ENCODE data around the gene KRT78.

The KRT78 gene

DNA sequence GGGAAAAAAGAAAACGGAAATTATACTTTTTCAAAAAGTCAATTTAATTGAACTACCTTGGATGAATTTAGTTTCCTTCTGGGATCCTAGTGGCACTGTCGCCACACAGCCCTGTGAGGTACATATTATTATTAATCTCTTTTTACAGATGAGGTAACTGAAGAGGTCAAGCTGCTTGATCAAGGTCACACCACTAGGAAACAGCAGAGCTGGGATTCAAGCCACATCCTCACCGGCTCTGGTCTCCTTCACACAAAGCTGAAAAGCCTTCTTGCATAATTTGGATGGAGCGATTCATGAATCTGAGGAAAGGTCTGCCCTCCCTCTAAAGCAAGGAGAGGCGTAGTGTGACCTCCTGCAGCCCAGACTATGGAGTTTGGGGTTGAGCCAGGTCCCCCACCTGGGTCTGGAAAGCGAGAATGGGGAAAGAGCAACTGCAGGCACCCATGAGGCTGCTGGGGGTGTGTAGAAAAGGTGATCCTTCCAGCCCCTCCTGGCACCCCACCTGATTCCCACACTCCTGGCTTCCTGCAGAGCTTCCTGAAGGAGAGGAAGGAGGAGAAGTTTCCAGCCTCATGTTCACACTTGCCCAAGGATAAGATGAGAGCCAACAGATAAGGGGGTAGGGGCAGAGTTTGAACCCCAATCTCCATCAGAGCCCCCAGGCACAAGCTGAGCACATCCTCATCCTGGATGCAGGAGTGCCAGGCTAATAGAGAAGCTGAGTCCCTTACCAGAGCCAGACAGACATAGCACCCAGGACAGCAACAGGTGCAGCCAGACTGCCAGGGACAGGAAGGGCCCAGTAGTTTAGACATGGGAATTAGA is 10.8 kb downstream of the KRT78 start:
- no peak for DNase-seq

DNA sequence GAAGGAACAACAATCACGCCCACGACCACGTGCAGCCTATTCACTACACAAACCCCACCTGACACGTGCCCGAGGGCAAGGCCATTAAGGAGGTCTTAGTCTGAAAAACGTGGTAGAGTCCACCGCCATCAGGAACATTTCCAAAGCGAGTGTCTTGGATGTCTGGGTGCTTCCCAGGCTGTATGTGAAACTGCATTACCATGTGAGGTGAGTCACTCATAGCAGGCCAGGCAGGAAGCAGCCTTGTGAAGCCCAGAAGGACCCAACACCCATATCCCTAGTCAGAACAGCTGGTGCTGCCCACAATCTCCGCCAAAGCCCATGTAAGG is 11.4 kb downstream of the KRT78 start:
- no peak for DNase-seq

DNA sequence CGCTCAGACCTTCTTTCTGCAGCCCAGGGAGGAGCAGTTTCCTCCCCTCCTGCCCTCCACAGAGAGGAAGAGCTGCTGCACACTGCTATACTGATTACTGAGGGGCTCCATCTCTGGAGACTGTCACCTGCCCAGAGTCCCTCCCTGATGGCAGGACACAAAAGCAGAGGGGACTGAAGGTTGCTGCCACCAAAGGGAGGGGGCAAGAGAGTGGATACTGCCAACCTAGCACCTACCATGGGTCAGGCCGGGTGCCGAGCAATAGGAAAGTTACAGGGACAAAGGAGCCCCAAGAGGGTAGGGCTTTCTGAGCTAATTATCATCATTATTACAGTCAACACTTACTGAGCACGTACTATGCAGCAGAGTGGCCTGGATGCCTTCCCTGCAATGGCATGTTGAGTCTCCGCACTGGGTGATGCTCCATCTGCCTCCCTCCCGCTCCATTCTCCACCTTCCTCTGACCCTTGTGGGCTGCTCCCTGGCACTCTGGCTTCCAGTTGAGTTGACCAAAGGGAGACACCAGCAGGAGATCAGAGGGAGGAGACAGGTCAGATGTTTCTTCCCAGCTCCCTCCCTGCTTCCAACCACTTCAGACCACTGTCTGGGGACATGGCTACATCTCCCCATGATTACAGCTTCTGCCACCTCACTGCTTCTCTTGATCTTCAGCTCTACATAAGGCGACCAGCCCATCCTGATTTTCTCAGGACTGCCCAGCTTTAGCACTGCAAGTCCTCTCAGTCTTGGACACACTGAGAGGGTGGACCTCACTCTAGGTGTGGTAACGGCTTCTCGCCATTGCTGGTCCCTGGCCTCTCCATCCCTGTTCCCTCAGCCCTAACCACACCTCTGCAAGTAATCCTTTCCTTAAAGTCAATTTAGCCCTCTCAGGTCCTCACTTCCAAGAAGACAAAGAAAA is 12.0 kb downstream of the KRT78 start:
- no peak for DNase-seq

DNA sequence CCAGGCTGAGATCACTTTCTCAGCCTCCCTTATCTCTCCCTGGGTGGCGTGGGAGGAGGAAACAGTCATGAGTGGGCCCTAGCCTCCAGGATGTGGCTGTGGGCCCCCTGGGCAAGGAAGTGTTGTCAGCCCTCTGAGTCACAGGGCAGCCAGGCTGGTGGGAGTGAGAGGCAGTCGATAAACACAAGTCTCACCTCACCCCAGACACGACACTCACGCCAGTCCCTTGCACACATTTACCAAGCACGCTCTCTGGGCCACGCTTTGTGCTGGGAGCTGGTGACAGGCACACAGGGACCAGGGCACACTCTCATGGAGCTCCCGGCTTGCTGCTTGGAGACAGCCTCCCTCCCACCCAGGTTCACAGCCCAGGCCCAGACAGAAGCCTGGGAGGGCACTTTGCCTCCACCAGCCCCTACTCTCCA is 12.7 kb downstream of the KRT78 start:
- DNase-seq: no peak

DNA sequence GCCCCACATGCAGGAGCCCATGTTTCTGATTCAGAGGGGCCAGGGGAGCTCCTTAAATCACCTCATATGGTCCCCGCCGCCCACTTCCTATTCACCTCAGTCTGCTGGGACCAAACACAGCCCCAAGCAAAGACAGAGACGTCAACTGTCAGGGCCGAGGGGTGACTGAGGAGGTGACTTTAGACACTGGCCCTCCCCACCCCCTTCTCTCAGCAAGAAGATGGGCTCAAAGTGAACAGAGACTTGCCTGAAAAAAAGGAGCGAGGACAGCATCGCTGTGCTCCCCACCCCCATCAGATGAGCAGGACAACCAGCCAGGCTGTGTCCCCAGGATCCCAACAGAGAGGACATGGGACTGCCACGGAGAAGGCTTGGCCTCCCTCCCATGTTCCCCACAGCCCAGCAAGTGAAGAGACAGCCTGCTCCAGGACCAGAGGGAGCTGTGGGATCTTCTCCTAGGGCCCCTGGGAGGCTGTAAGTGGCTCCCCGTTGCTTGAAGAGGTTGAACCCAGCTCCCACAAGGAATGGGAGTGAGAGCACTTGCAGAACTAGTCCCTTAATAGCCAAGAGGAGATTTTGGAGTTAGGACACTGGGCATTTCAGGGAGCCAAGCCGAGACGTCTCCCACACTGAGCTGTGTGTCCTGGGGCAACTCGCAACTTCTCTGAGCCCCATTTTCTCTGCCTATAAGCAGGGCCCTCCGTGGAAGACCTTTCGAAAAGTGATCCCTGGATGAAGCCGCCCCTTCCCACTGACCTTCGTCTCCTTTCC is 13.3 kb downstream of the KRT78 start:
- no peak for DNase-seq

DNA sequence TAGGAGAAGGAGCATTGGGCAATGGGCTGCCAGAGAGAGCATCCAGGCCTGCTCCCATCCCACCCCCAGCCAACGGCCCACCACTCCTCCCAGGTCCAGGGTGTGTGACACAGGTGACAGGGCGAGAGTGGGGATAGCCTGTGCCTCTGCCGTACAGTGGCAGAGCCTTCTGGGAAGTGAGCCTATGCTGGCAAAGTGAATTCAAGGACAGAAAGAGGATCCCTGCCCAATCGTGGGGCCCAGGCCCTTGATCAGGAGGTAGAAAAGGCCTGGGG is 14.1 kb downstream of the KRT78 start:
- DNase-seq: no peak

DNA sequence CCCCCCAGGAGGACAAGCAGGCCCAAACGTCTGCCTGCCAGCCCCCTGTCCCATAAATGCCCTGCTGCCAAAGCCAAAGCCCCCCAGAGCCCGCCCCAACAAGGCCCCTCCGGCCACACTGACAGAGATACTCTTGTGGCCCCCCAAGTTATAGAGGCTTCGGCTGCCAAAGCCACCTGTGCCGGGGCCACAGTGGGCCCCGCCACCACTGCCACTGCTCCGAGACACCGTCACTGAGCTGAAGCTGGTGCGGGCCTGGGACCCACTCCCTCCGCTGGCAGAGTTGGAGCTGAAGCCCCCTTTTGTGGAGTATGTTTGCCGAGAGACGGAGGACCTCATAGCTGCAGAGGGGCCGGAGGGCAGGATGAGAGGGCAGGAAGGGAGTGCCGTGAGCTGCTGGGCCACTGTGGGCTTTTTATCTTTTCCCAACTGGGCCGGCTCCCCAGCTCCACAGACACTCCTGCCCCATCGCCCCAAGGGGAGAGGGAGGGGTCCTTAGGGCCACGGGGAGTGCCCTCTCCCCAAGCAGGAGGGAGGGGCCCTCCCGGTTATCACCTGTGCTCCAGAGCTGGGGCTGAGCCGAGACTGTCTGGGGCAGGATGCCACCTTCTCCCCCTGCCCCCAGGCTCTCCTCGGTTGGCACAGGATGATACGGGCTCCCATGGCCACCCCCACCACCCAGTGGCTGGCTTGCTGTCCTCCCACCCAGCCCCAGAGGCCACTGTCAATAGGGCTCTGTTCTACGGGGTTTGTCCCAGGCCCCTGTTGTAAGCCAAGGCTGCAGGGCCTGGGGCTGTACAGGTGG is 14.7 kb downstream of the KRT78 start, which contains the start of gene KRT79:
KRT79 (minus strand) TSS at position 390 of the 805 bp plus-strand sequence; CDS start at position 339, 51 bp downstream.
- DNase-seq: no peak

DNA sequence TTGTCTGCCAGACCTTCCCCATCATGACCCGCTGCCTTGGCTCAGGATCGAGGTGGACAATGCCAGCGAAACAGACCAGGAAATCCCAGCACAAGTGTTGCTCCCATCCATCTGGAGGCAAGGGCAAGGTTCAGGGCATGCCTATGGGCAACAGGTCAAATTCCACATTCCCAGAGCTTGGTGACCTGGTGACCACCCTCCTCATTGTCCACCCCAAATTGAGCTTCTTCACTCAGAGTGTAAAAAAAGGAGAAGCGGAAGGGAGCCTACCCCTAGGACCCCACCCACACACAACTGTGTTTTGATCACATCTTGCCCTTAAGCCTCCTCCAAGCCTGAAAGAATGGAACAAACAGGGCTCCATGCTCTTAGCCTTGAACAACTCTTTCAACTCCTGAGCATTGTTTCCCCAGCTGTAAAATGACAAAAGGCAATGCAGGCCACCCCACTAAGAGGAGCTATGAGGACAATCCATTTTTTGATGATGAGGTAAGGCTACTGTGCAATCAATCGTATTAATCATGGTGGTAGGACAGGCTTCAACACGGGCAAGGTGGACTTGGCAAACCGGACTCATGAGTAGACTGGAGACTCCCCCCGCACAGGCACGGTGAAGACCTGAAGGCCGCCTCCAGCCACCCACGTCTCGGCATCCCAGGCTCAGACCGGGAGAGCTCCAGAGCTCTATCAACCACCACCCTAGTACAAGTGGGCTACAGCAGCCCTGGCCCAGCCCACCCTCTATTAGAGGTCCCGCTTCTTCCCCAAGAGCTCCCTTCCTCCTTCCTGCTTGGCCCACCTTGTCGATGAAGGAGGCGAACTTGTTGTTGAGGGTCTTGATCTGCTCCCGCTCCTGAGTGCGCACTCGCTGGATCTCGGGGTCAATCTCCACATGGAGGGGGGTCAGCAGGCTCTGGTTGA is 15.5 kb downstream of the KRT78 start:
- DNase-seq: no peak

DNA sequence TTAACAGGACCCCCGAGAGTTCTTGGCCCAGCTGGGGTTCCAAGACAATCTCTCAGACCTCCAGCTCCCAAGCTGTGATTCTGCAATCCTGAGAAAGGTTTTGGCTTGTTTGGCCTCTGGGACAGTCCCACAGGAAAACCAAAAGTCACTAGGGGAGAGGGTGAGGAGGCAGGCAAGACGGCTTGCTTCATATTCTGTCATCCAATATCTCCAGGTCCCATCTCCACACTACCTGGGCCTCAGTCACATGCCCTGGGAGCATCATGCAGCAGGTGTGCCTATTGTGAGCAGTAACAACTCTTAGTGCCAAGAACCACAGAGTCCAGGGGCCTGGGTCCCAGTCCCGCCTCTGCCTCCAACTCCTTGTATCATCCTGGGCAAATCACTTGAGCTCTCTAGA is 16.3 kb downstream of the KRT78 start:
- no peak for DNase-seq

DNA sequence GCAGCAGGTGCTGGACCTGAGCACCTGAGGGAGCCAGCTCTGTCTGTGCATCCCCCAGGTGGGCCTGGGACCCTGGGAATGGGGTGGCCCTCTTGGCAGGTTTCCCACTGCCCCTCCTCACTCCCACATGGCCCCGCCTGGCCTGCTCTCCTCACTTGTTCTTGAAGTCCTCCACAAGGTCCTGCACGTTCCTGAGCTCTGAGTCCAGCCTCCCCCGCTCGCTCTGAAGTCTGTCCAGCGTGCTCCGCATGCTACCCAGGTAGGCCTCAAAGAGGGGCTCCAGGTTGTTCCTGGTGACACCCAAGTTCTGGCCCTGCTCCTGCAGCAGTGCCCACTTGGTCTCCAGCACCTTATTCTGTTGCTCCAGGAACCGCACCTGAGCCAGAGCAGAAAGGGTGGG is 17.5 kb downstream of the KRT78 start:
- no peak for DNase-seq

DNA sequence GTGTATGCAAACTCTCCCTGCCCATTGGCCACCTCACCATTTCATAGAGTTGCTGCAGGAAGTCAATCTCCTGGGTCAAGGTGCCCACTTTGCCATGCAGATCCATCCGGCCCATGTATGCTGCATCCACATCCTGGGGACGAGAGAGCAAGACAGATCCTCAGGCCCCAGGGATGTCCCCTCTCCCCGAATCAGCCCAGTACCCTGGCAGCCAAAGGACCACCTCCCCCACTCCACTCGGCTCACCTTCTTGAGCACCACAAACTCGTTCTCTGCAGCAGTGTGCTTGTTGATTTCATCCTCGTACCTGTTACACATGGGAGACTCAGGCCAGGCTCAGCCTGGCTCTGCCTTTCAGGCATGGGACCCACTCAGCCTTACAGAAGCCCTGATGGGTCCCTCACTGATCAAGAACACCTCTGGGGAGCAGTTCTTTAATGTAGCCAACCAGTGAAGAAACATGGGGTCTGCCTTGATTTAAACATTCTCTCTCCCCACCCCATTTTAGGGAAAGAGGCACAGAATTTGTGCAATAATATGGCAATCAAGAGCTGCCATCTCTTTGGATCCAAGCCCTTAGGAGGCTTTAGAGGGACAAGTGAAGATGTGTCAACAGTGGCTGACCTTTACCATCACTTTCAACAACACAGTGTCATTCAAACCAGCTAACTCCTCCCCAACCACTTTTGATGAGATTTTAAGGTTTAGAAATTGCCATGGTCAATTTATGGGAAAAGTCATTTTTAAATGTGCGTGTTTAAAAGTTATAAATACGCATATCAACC is 18.6 kb downstream of the KRT78 start:
- DNase-seq: no peak

DNA sequence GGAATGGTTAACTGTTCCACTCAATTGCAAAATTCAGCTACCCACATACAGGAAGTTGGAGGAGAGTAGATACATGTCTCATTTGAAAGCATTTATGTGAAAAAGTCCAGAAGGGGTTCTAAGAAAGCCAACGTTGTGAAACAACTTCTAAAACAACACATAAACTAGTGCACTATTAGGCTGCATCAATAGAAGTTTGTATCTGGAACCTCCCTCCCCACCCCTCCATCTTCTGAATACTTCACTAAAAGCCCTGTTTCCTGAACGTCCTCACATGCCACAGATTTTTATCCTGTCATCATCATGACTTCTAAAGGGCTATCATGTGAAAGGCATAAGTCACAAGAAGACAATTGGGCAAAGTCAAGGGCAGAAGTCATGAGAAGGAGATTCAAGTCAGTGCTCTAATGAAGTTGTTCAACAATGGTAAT is 20.2 kb downstream of the KRT78 start:
- DNase-seq: no peak

DNA sequence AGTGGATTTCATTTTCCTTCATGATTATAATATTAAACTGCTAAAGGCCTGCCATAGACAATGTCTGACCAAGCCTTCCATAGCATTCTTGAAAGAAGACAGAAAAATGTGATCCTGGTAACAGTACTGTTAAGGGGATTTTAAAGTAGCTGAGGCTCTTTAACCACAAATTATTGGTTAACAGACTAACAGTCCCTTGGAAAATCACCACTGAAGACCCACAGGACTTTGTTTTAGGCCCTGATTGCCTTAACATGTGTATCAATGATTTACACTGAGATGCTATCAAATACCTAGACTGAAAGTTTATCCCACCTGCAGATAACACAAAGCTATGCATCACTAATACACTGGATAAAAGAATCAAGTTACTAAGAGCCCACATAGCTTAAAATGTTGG is 20.6 kb downstream of the KRT78 start:
- no peak for DNase-seq

DNA sequence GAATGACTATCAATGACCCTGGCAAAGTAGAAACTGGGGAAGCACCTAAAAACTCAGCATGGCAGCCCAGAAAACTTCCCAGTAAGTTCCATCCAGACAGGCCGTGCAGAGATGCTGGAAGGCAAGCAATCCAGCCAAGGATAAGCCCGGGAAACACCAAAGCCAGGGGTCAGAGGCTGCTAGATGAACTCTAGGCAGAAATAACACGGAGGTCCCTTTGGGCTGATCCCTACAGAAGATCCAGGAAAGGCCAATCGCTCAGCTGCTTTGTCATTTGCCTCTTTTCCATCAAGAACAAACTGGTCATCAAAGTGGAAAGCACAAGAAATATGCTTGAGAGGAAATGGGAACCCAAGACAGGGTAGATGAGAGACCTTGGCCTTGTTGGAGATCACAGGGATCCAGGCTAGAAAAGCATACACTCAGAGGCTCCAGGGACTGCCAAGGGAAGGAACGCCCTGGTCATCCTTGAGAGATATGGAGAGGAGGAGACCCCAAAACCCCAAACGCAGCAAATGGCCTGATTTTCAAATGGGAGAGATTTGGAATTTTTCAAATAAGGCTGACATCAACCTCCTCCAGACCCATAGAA is 21.2 kb downstream of the KRT78 start:
- no peak for DNase-seq

DNA sequence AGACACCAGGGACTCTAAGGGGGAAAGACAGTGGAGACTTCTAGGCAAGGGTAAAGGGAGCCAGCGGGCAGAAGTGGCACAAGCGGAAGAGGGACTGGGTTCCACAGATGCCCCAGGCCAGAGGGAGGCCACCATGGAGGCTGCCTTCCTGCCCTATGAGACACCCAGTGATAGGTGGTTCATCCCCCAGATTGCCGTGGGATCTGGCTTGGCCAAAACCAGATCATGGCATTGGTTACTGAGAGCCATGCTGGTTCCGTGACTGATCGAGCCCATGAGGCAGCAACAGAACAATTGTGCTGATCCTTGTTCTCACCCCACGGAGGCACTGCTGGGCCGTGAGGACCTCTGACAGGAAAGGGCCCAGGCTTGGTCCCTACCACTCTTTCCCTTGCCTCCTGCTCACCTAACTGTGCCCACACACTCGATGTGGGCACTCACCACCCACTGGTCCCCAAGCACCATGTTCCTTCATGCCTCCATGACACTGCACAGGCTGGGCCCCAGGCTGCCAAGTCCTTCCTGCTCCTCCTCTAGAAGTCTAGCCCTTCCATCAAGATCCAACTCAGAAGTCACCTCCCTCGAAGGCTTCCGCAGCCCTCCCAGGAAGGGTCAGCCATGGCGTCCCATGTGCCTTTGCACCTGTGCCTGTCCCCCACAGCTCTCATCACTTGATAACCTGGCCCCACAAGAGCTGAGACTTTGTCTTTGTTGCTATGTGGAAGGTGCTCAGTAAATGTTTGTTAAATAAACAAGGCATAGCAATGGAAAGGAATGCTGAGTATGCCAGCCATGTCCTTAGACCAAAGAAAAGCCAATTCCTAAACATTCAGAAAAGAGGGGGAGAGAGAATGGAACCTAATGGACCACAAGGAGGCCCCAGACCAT is 21.9 kb downstream of the KRT78 start:
- no peak for DNase-seq

DNA sequence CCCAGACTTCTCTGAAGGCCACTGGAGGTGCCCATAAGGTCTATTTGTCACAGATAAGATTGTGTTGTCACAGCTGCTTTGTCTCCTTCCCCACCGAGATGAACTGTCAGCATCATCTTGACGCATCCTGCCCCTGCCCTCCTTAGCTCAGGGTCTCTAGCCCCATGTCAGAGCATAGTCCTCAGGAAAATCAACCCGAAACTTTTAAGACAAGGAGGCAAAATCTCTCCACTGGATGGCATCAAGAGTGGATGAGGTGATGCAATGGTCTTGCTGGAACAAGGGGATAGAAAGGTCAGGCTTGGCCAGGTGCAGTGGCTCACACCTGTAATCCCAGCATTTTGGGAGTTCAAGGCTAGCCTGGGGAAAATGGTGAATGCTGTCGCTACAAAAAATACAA is 22.8 kb downstream of the KRT78 start:
- no peak for DNase-seq

DNA sequence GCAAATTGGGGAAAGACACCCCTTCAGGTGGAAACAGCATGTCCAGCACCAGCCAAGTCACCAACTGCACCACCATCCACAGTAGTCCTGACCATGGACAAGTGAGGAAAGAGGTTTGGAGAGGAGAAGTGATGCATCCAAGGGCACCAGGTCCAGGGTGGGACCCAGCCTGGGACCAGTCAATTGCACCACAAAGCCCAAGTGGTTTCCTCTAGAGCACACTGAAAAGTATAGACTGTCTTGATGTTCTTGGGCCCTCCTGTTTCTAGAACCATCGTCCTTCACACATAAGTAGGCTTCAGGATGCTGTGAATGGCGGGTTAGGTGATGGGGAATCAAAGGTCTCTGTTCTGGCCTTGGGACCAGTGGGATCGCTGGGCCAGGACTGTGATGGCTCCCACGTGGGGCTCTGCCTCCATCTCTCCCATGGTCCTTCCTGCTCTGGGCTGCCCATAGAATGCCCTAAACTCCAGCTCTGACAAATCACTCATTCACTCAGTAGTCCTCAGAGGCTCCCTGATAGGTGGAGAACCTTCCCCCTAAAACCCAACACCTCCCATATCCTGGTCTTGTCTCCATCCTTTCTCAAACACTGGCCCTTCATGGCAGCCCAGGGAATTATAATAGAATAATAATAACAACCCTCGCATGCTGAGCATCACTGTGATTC is 23.9 kb downstream of the KRT78 start:
- DNase-seq: no peak

DNA sequence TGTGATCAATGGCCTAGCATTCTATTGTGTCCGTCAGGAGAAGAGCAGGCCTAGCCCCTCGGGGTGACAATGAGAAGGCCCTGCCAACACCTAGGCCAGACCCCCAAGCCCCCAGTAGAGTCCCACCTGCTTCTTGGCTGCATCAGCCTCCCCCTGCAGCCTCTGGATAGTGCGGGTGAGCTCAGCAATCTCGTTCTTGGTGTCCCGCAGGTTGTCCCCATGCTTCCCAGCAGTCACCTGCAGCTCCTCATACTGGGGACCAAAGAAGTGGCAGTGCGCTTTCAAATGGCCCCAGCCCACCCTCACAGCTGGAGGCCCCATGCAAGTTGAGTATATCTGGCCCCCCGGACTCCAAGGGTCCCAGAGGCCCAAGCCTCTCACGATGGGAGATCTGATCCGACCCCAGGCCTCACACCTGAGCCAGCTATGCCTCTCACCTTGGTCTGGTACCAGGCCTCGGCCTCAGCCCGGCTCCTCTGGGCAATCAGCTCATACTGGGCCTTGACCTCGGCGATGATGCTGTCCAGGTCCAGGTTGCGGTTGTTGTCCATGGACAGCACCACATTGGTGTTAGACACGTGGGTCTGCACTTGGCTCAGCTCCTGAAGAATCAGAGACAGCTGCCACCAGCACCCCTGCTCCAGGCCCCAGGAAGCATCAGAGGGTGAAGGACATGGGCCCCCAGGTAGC is 24.9 kb downstream of the KRT78 start:
- no peak for DNase-seq
